IMR-90 (cell line): ENCODE measurements around the gene COL11A2. TPM values are rescaled to one million over a fixed set of nuclear protein-coding genes. Genes with fewer than 3 reads are reported as not detected.

Experiments used
- ATAC-seq: fragments of 200-7000 bp; cut with Tn5 transposase; 2 replicates; pipeline ENCODE4 v1.9.1; 2020; ENCODE audit warnings: low read depth, mild to moderate bottlenecking, moderate library complexity
- BruUV-seq: library from RNA; stranded (reverse); fragments of 400-500 nt; replicated peaks from 2 replicates; lab custom pipeline; 2021; lab: Mats Ljungman, UMichigan
- CTCF ChIA-PET: fragments of 300-600 bp; formaldehyde crosslinking; extraction: SDS; loops from one replicate; lab custom pipeline; 2021; ENCODE audit warnings: antibody characterized with exemption; lab: Yijun Ruan, JAX
- POLR2A ChIA-PET: fragments of 300-600 bp; sonication (Branson Sonifier 250); formaldehyde crosslinking; loops from one replicate; lab custom pipeline; 2022; ENCODE audit warnings: antibody characterized with exemption; ENCODE audit not compliant: unreplicated experiment; lab: Charles Lee
- DNase-seq: peaks from one replicate; pipeline ENCODE4 v3.0.0; 2013
- H2AFZ ChIP-seq: replicated peaks from 2 replicates; pipeline ENCODE3; 2013; ENCODE audit warnings: low read length, mild to moderate bottlenecking; ENCODE audit not compliant: poor library complexity
- H2AK5ac ChIP-seq: 2 replicates; pipeline ENCODE4 v1.6.1; 2013; ENCODE audit warnings: low read depth, low read length, inconsistent platforms
- H2AK9ac ChIP-seq: replicated peaks from 2 replicates; pipeline ENCODE3; 2013; ENCODE audit warnings: mild to moderate bottlenecking, low read depth, low read length, moderate library complexity; ENCODE audit not compliant: poor library complexity
- H2BK120ac ChIP-seq: 2 replicates; pipeline ENCODE4 v1.6.1; 2013; ENCODE audit warnings: low read depth, low read length, inconsistent platforms
- H2BK15ac ChIP-seq: 3 replicates; pipeline ENCODE4 v1.6.1; 2013; ENCODE audit warnings: low read depth, low read length, inconsistent platforms
- H2BK20ac ChIP-seq: 2 replicates; pipeline ENCODE4 v1.6.1; 2013; ENCODE audit warnings: low read depth, mild to moderate bottlenecking, inconsistent platforms, low read length, moderate library complexity
- H2BK5ac ChIP-seq: 2 replicates; pipeline ENCODE4 v1.6.1; 2013; ENCODE audit warnings: mild to moderate bottlenecking, low read depth, low read length, inconsistent platforms; ENCODE audit not compliant: poor library complexity, severe bottlenecking
- H3K14ac ChIP-seq: replicated peaks from 2 replicates; pipeline ENCODE4 v1.6.1; 2013; ENCODE audit warnings: low read depth, low read length, inconsistent platforms
- H3K18ac ChIP-seq: 2 replicates; pipeline ENCODE4 v1.6.1; 2013; ENCODE audit warnings: low read depth, low read length, control low read depth
- H3K23ac ChIP-seq: 2 replicates; pipeline ENCODE4 v1.6.1; 2013; ENCODE audit warnings: low read depth, low read length, inconsistent platforms
- H3K27ac ChIP-seq: 2 replicates; pipeline ENCODE4 v1.5.1; 2013; ENCODE audit warnings: mild to moderate bottlenecking, control low read depth, low read length; ENCODE audit not compliant: insufficient read depth
- H3K27me3 ChIP-seq: 2 replicates; pipeline ENCODE4 v1.6.1; 2013; ENCODE audit warnings: low read length; ENCODE audit not compliant: control insufficient read depth, insufficient read depth
- H3K36me3 ChIP-seq: 2 replicates; pipeline ENCODE4 v1.6.1; 2013; ENCODE audit warnings: low read length, mixed read lengths; ENCODE audit not compliant: control insufficient read depth, insufficient read depth
- H3K4ac ChIP-seq: 2 replicates; pipeline ENCODE4 v1.6.1; 2013; ENCODE audit warnings: low read depth, low read length, inconsistent platforms
- H3K4me1 ChIP-seq: 2 replicates; pipeline ENCODE4 v1.6.1; 2013; ENCODE audit warnings: low read length, mixed read lengths; ENCODE audit not compliant: control insufficient read depth, insufficient read depth
- H3K4me2 ChIP-seq: 2 replicates; pipeline ENCODE4 v1.6.1; 2013; ENCODE audit warnings: low read depth, mild to moderate bottlenecking, control low read depth, low read length, moderate library complexity
- H3K4me3 ChIP-seq: 2 replicates; pipeline ENCODE4 v1.5.1; 2013; ENCODE audit warnings: low read depth, mild to moderate bottlenecking, control low read depth, low read length, moderate library complexity; ENCODE audit not compliant: insufficient read depth
- H3K56ac ChIP-seq: 2 replicates; pipeline ENCODE4 v1.6.1; 2013; ENCODE audit warnings: low read length, inconsistent platforms; ENCODE audit not compliant: insufficient read depth; ENCODE audit errors: extremely low read depth
- H3K79me1 ChIP-seq, 2 experiments: 2 replicates each; pipeline ENCODE4 v1.6.1; 2013; ENCODE audit warnings: low read length in 2 of 2, inconsistent platforms in 1 of 2, low read depth in 1 of 2
- H3K9ac ChIP-seq: 2 replicates; pipeline ENCODE4 v1.6.1; 2013; ENCODE audit warnings: low read depth, low read length, control low read depth
- H3K9me1 ChIP-seq: 2 replicates; pipeline ENCODE4 v1.6.1; 2013; ENCODE audit warnings: low read length, inconsistent platforms; ENCODE audit not compliant: insufficient read depth
- H3K9me3 ChIP-seq: 2 replicates; pipeline ENCODE4 v1.6.1; 2013; ENCODE audit warnings: low read length; ENCODE audit not compliant: control insufficient read depth, insufficient read depth
- H4K20me1 ChIP-seq: 2 replicates; pipeline ENCODE4 v1.6.1; 2013; ENCODE audit warnings: low read length, inconsistent platforms; ENCODE audit not compliant: insufficient read depth
- H4K5ac ChIP-seq: 2 replicates; pipeline ENCODE4 v1.6.1; 2013; ENCODE audit warnings: mild to moderate bottlenecking, low read depth, low read length, control low read depth
- H4K8ac ChIP-seq, 2 experiments: 2 replicates each; pipeline ENCODE4 v1.6.1; 2013; ENCODE audit warnings: low read depth in 2 of 2, low read length in 2 of 2, control low read depth in 1 of 2, inconsistent platforms in 1 of 2
- H4K91ac ChIP-seq: 2 replicates; pipeline ENCODE4 v1.6.1; 2013; ENCODE audit warnings: low read depth, low read length, inconsistent platforms; ENCODE audit not compliant: insufficient read depth
- BHLHE40 ChIP-seq: fragments of 150-350 bp; IDR thresholded peaks from 2 replicates; pipeline ENCODE4 v1.6.1; 2016; ENCODE audit warnings: mild to moderate bottlenecking, low read depth, low read length
- CEBPB ChIP-seq: IDR thresholded peaks from 2 replicates; pipeline ENCODE4 v1.6.1; 2012; ENCODE audit warnings: low read depth, low read length, improper control_type of control experiment
- CHD1 ChIP-seq: IDR thresholded peaks from 2 replicates; pipeline ENCODE4 v1.6.1; 2012; ENCODE audit warnings: low read depth, low read length, improper control_type of control experiment
- FOS ChIP-seq: fragments of 150-350 bp; IDR thresholded peaks from 2 replicates; pipeline ENCODE4 v1.6.1; 2016; ENCODE audit warnings: low read depth, low read length
- MAFK ChIP-seq: IDR thresholded peaks from 2 replicates; pipeline ENCODE4 v1.6.1; 2012; ENCODE audit warnings: low read depth, low read length, improper control_type of control experiment
- NFE2L2 ChIP-seq: fragments of 150-350 bp; IDR thresholded peaks from 2 replicates; pipeline ENCODE4 v1.6.1; 2016; ENCODE audit warnings: low read depth, mild to moderate bottlenecking, low read length
- POLR2A ChIP-seq: IDR thresholded peaks from 2 replicates; pipeline ENCODE4 v1.6.1; 2012; ENCODE audit warnings: mild to moderate bottlenecking, low read depth, low read length
- SMC3 ChIP-seq: fragments of 150-350 bp; IDR thresholded peaks from 2 replicates; pipeline ENCODE4 v1.6.1; 2016; ENCODE audit warnings: low read depth, mild to moderate bottlenecking, antibody characterized with exemption, low read length, moderate library complexity
- WGBS, 2 experiments: methylation state at CpG; one replicate each; pipeline versions ENCODE4 v1.1.5 to v1.1.7; 2013; ENCODE audit warnings: missing lambda C conversion rate in 2 of 2; ENCODE audit not compliant: insufficient read length in 1 of 2; ENCODE audit errors: extremely low coverage in 2 of 2; 5-methylcytosine and 5-hydroxymethylcytosine counted together
- dilution Hi-C: fragments of 300-500 bp; cut with HindIII; formaldehyde crosslinking; loops from one replicate; pipeline ENCODE4 v1.14.3; 2018; ENCODE audit warnings: low sequenced_read_pairs; ENCODE audit not compliant: unreplicated experiment
- in situ Hi-C: fragments of 300-500 bp; cut with MboI; formaldehyde crosslinking; loops from 3 replicates; pipeline ENCODE4 v1.14.3; 2019; ENCODE audit warnings: low sequenced_read_pairs, inconsistent platforms, mixed read lengths
- intact Hi-C: fragments of 100-400 bp; cut with micrococcal nuclease; formaldehyde crosslinking; loops from 2 replicates; pipeline ENCODE4 v1.10.0; 2022
- polyA plus RNA-seq, 3 experiments: library from polyadenylated mRNA; depleted of rRNA; stranded (reverse); fragments of >200 nt; gene quantifications; 2 replicates each; pipeline ENCODE4 v1.2.3, GENCODE V29; 2012; ENCODE audit warnings: low replicate concordance in 1 of 3
- total RNA-seq: library from RNA; depleted of rRNA; stranded (reverse); fragments of >200 nt; gene quantifications from 2 replicates; pipeline ENCODE4 v1.2.3, GENCODE V29; 2012

Gene COL11A2
- total and polyA plus RNA-seq, 2 of the 4 experiments (the other 2 are of a cell fraction), result under 0.01 to 0.38 TPM

- no peak overlapping the region for H2BK5ac ChIP-seq
- dilution Hi-C loops (no loop called here), intact Hi-C loops (loop anchor here (1.0 kb wide), 2 partner anchors 54 to 158 kb away; no protein-coding TSS in a partner anchor), in situ Hi-C loops (no loop called here)
- H2BK15ac ChIP-seq, result no peak overlapping the region
- no peaks in the 10 kb centered on the region for H3K9me3 ChIP-seq
- H3K79me1 ChIP-seq, result no peaks in the 10 kb centered on the region
- H2AK5ac ChIP-seq, result no peak overlapping the region
- no peaks in the 10 kb centered on the region for H3K4me1 ChIP-seq
- H3K18ac ChIP-seq, result no peak overlapping the region
- no peak overlapping the region for H3K14ac ChIP-seq
- H4K20me1 ChIP-seq, result no peaks in the 10 kb centered on the region
- H2AK9ac ChIP-seq, result no peak overlapping the region
- DNase-seq (no peak), ATAC-seq (no peak)
- CTCF ChIA-PET, result interaction anchor here (0.6 to 1.0 kb wide), 2 partner anchors 19 to 24 kb away, joined by 3 read pairs; no protein-coding TSS in a partner anchor
- H3K4me3 ChIP-seq, result no peak overlapping the region
- no peak overlapping the region for H3K23ac ChIP-seq
- no peak overlapping the region for H3K9ac ChIP-seq
- H4K8ac ChIP-seq, result no peak overlapping the region
- no peak overlapping the region for H4K5ac ChIP-seq
- POLR2A ChIA-PET, result no interaction called here
- no peak overlapping the region for H2BK20ac ChIP-seq
- H3K4ac ChIP-seq, result no peak overlapping the region
- no peak overlapping the region for H3K27ac ChIP-seq
- H2BK120ac ChIP-seq, result no peak overlapping the region
- H3K56ac ChIP-seq, result no peak overlapping the region
- no peak overlapping the region for H4K91ac ChIP-seq
- H3K36me3 ChIP-seq, result no peaks in the 10 kb centered on the region
- no TSS peak for BruUV-seq
- TF ChIP-seq CEBPB (no peak), BHLHE40 (no peak), POLR2A (no peak), SMC3 (no peak), MAFK (no peak), FOS (no peak), NFE2L2 (no peak), CHD1 (no peak)
- no peak overlapping the region for H2AFZ ChIP-seq
- WGBS, 2 experiments, result 0% methylated on average over 1 of the region's 8 CpGs; no CpG with 5 or more reads in 1 of the 2 experiments
- peaks cover 13% of the 10 kb centered on the region; the same call in 1 of the 2 replicates for H3K27me3 ChIP-seq
- no peak overlapping the region for H3K4me2 ChIP-seq
- H3K9me1 ChIP-seq, result no peaks in the 10 kb centered on the region
Measured at GRCh38 chr6:33171880-33172687, 20.2 kb downstream of the COL11A2 start.
